BE2C (cell line): ENCODE measurements around the gene PDHB.

ENCODE experiments used
- DNase-seq: peaks from one replicate; pipeline ENCODE4 v3.0.0-alpha.2; 2020
- H3K27me3 ChIP-seq: fragments of 250-450 bp; sonication (Bioruptor Pico); 2 replicates; pipeline ENCODE4 v1.5.1; 2020; ENCODE audit warnings: mild to moderate bottlenecking
- H3K36me3 ChIP-seq: fragments of 250-450 bp; sonication (Bioruptor Pico); 2 replicates; pipeline ENCODE4 v1.5.1; 2020; ENCODE audit warnings: mild to moderate bottlenecking
- H3K4me1 ChIP-seq: fragments of 250-450 bp; sonication (Bioruptor Pico); 2 replicates; pipeline ENCODE4 v1.5.1; 2020
- H3K4me3 ChIP-seq: 2 replicates; pipeline ENCODE4 v1.5.1; 2011; ENCODE audit warnings: low read depth, low read length
- H3K9me3 ChIP-seq: fragments of 250-450 bp; sonication (Bioruptor Pico); 2 replicates; pipeline ENCODE4 v1.5.1; 2020
- CTCF ChIP-seq: IDR thresholded peaks from 2 replicates; pipeline ENCODE4 v1.5.1; 2012; ENCODE audit warnings: mild to moderate bottlenecking, low read depth, low read length

Gene PDHB

GRCh38 chr3:58421004-58421403, 12.6 kb downstream of the PDHB start:
- no peak overlapping the region for H3K4me3 ChIP-seq
- no peaks in the 10 kb centered on the region for H3K9me3 ChIP-seq
- no peaks in the 10 kb centered on the region for H3K27me3 ChIP-seq
- no peak for DNase-seq
- H3K4me1 ChIP-seq, result no peaks in the 10 kb centered on the region
- no peaks in the 10 kb centered on the region for H3K36me3 ChIP-seq
- no peak for TF ChIP-seq CTCF

- no peak for TF ChIP-seq CTCF
- H3K36me3 ChIP-seq, result no peaks in the 10 kb centered on the region
- no peak overlapping the region for H3K4me3 ChIP-seq
- no peaks in the 10 kb centered on the region for H3K4me1 ChIP-seq
- H3K9me3 ChIP-seq, result no peaks in the 10 kb centered on the region
- no peak for DNase-seq
- H3K27me3 ChIP-seq, result no peaks in the 10 kb centered on the region
Measured at GRCh38 chr3:58419780-58420507, 13.7 kb downstream of the PDHB start.

- no peaks in the 10 kb centered on the region for H3K9me3 ChIP-seq
- H3K36me3 ChIP-seq, result no peaks in the 10 kb centered on the region
- no peak for TF ChIP-seq CTCF
- no peaks in the 10 kb centered on the region for H3K27me3 ChIP-seq
- H3K4me3 ChIP-seq, result no peak overlapping the region
- no peaks in the 10 kb centered on the region for H3K4me1 ChIP-seq
- no peak for DNase-seq
Measured at GRCh38 chr3:58418227-58418626, 15.4 kb downstream of the PDHB start.

- TF ChIP-seq CTCF, result no peak
Measured at GRCh38 chr3:58417075-58417474, 16.6 kb downstream of the PDHB start.

GRCh38 chr3:58416191-58416590, 17.4 kb downstream of the PDHB start:
- no peaks in the 10 kb centered on the region for H3K36me3 ChIP-seq
- no peak for TF ChIP-seq CTCF

More at GRCh38 chr3:58417075-58417474, 16.6 kb downstream of the PDHB start:
- no peak for DNase-seq
- H3K9me3 ChIP-seq, result no peaks in the 10 kb centered on the region
- H3K4me1 ChIP-seq, result no peaks in the 10 kb centered on the region
- H3K4me3 ChIP-seq, result no peak overlapping the region
- no peaks in the 10 kb centered on the region for H3K27me3 ChIP-seq
- no peaks in the 10 kb centered on the region for H3K36me3 ChIP-seq

GRCh38 chr3:58414538-58415197, 19.0 kb downstream of the PDHB start:
- peak; percentile 65 for TF ChIP-seq CTCF
- H3K27me3 ChIP-seq, result no peaks in the 10 kb centered on the region
- H3K4me1 ChIP-seq, result no peaks in the 10 kb centered on the region
- H3K9me3 ChIP-seq, result no peaks in the 10 kb centered on the region
- H3K36me3 ChIP-seq, result no peaks in the 10 kb centered on the region
- no peak overlapping the region for H3K4me3 ChIP-seq
- peak; percentile 32 for DNase-seq

More at GRCh38 chr3:58416191-58416590, 17.4 kb downstream of the PDHB start:
- no peaks in the 10 kb centered on the region for H3K27me3 ChIP-seq
- H3K9me3 ChIP-seq, result no peaks in the 10 kb centered on the region
- DNase-seq, result no peak
- H3K4me1 ChIP-seq, result no peaks in the 10 kb centered on the region
- H3K4me3 ChIP-seq, result no peak overlapping the region
